ENCODE data around the gene COL20A1. TPM values are rescaled to one million over a fixed set of nuclear protein-coding genes. Genes with fewer than 3 reads are reported as not detected.

Gene COL20A1
- total and polyA plus RNA-seq, 2 donors (not counting 1 experiment from before 2014, with no cell fraction given) = not detected

DNA sequence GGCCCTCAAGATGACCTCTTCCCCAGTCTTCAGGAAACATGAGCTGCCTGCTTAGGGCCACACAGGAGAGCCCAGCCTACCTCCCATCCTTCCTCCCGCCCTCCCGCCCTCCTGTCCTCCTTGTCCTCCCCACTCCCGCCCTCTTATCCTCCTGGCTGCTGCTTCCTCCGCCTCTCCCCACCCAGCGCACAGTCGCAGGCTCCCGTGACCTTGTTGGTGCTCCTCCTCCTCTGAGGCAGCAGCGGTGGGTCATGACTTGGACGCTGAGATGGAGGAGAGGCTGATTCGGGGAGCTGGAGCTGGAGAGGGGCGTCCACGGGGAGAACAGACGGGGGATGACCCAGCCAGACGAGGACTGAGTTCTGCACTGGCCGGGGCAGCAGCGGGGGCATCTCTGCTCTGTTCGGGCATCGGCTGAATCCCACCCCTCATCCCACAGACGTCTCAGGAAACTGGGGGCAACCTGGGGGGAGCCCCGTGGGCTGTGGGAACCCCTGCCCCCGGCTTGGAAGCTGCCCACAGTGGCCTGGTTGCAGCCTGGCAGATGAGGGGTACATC lies 35.8 kb downstream of the COL20A1 start:
- peaks cover 3% of the 10 kb centered on the region for H3K27me3 ChIP-seq (ENCODE audit: control insufficient read depth, insufficient read depth, low read length)
- H4K20me1 ChIP-seq (ENCODE audit: control insufficient read depth, extremely low read depth, insufficient read depth, low read length) = no peaks in the 10 kb centered on the region
- TF ChIP-seq EZH2 (IDR thresholded peaks at IDR 0.05; ENCODE audit: low read length, missing control alignments) = no peak
- TF ChIP-seq, protein P1, sequence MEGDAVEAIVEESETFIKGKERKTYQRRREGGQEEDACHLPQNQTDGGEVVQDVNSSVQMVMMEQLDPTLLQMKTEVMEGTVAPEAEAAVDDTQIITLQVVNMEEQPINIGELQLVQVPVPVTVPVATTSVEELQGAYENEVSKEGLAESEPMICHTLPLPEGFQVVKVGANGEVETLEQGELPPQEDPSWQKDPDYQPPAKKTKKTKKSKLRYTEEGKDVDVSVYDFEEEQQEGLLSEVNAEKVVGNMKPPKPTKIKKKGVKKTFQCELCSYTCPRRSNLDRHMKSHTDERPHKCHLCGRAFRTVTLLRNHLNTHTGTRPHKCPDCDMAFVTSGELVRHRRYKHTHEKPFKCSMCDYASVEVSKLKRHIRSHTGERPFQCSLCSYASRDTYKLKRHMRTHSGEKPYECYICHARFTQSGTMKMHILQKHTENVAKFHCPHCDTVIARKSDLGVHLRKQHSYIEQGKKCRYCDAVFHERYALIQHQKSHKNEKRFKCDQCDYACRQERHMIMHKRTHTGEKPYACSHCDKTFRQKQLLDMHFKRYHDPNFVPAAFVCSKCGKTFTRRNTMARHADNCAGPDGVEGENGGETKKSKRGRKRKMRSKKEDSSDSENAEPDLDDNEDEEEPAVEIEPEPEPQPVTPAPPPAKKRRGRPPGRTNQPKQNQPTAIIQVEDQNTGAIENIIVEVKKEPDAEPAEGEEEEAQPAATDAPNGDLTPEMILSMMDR (conservative IDR thresholded peaks at IDR 0.05 in 1 of 2, IDR thresholded peaks at IDR 0.05 in 1 of 2; ENCODE audit: low read depth in 1 of 2, low read length in 2 of 2) = no peak
- H3K9ac ChIP-seq (ENCODE audit: insufficient read depth, low read length) = no peak overlapping the region
- no peak overlapping the region for H3K4me2 ChIP-seq (ENCODE audit: extremely low read depth, insufficient read depth, low read length)
- no peak overlapping the region for H2AFZ ChIP-seq (ENCODE audit: low read length)
- H3K4me1 ChIP-seq (ENCODE audit: control insufficient read depth, extremely low read depth, insufficient read depth, low read length) = no peaks in the 10 kb centered on the region
- H3K4me3 ChIP-seq (replicated peaks in 1 of 4; ENCODE audit: control extremely low read depth in 1 of 4, insufficient read depth in 1 of 4, low read depth in 3 of 4, low read length in 4 of 4) = no peak overlapping the region
- no peaks in the 10 kb centered on the region for H3K79me2 ChIP-seq (ENCODE audit: control insufficient read depth, insufficient read depth, low read length)
- no peak overlapping the region for H3K27ac ChIP-seq (ENCODE audit: insufficient read depth, low read length)
- H3K9me3 ChIP-seq (ENCODE audit: control insufficient read depth, insufficient read depth, low read depth, low read length) = no peaks in the 10 kb centered on the region
- DNase-seq (ENCODE audit: low read depth in 2 of 2) = no peak
- no peaks in the 10 kb centered on the region for H3K36me3 ChIP-seq (ENCODE audit: control insufficient read depth, insufficient read depth, low read length)

DNA sequence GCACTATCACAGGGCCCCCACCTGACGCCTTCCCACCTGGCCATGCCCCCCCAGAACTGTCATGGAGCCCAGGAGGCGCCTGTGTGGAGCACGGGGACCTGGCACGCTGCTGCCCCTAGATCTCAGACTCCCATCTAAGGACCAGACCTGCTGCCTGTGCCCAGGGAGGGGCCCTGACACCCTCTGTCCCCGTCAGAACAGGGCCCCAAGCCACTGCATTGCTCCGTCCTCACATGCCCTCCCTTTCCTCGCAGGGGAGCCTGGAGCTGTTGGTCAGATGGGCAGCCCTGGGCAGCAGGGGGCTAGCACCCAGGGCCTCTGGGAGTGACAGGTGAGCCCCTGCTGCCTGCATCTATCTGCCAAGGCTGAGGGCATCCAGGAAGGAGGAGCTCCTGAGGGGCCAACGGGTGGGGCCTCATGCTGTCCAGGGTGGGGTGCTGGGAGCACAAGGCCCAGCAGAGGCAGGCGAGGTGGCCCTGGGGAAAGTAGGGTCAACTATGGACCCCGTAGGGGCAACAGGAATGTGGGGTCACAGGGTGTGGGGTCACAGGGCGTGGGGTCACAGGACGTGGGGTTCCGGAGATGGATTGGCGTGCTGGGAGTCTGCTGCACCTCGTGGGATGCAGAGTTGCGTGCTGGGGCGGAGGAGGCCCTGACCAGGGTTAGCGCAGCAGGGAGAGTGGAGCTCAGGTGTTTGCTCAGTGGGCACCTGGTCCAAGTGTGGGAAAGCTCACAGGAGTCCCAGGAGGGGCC lies 36.5 kb downstream of the COL20A1 start:
- no peaks in the 10 kb centered on the region for H3K79me2 ChIP-seq (ENCODE audit: control insufficient read depth, insufficient read depth, low read length)
- no peaks in the 10 kb centered on the region for H4K20me1 ChIP-seq (ENCODE audit: control insufficient read depth, extremely low read depth, insufficient read depth, low read length)
- DNase-seq (ENCODE audit: low read depth in 2 of 2) = no peak
- H3K4me2 ChIP-seq (ENCODE audit: extremely low read depth, insufficient read depth, low read length) = no peak overlapping the region
- H3K27me3 ChIP-seq (ENCODE audit: control insufficient read depth, insufficient read depth, low read length) = no peaks in the 10 kb centered on the region
- H3K36me3 ChIP-seq (ENCODE audit: control insufficient read depth, insufficient read depth, low read length) = no peaks in the 10 kb centered on the region
- no peaks in the 10 kb centered on the region for H3K4me1 ChIP-seq (ENCODE audit: control insufficient read depth, extremely low read depth, insufficient read depth, low read length)
- no peak overlapping the region for H3K4me3 ChIP-seq (replicated peaks in 1 of 4; ENCODE audit: control extremely low read depth in 1 of 4, insufficient read depth in 1 of 4, low read depth in 3 of 4, low read length in 4 of 4)
- no peak overlapping the region for H3K27ac ChIP-seq (ENCODE audit: insufficient read depth, low read length)
- H2AFZ ChIP-seq (ENCODE audit: low read length) = no peak overlapping the region
- TF ChIP-seq, protein P1 (conservative IDR thresholded peaks at IDR 0.05 in 1 of 2, IDR thresholded peaks at IDR 0.05 in 1 of 2; ENCODE audit: low read depth in 1 of 2, low read length in 2 of 2) = no peak
- TF ChIP-seq EZH2 (IDR thresholded peaks at IDR 0.05; ENCODE audit: low read length, missing control alignments) = no peak
- no peaks in the 10 kb centered on the region for H3K9me3 ChIP-seq (ENCODE audit: control insufficient read depth, insufficient read depth, low read depth, low read length)
- H3K9ac ChIP-seq (ENCODE audit: insufficient read depth, low read length) = no peak overlapping the region

DNA sequence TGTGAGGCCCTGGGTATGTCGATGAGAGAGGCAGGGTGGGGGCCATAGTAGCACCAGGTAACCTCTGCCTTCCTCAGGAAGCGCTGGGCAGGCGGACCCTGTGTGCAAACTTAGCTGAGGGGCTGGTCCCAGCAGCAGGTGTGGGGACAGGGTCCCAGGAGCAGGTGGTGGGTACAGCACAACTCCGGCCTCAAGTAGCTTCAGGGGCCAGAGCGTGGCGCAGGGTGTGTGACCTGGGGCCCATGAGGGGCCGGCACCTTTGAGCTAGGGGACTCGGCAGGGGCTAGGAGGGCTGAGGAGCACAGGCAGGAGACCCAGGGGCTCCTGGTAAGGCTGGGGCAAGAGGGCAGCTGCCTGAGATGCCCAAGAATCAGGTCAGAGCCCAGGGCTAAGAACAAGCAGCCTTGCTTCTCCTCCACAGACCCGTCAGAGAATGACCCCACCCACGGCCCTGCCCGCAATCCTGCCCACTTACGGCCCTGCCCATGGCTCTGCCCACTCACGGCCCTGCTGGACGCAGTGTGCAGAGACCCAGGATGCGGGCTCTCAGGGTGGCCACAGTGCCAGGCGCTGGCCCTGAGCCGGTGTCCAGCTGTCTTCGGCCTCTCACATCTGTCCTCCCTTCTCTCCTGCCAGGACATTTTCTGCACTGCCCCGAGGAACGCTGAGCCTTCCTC lies 37.2 kb downstream of the COL20A1 start:
- TF ChIP-seq, protein P1 (conservative IDR thresholded peaks at IDR 0.05 in 1 of 2, IDR thresholded peaks at IDR 0.05 in 1 of 2; ENCODE audit: low read depth in 1 of 2, low read length in 2 of 2) = no peak
- TF ChIP-seq EZH2 (IDR thresholded peaks at IDR 0.05; ENCODE audit: low read length, missing control alignments) = no peak
- no peaks in the 10 kb centered on the region for H3K27me3 ChIP-seq (ENCODE audit: control insufficient read depth, insufficient read depth, low read length)

More for the DNA sequence above, 37.2 kb downstream of the COL20A1 start:
- Histone ChIP-seq H3K36me3 (ENCODE audit: control insufficient read depth, insufficient read depth, low read length) (no peaks in the 10 kb centered on the region), H3K9ac (ENCODE audit: insufficient read depth, low read length) (no peak overlapping the region), H3K27ac (ENCODE audit: insufficient read depth, low read length) (no peak overlapping the region), H3K4me2 (ENCODE audit: extremely low read depth, insufficient read depth, low read length) (no peak overlapping the region), H3K79me2 (ENCODE audit: control insufficient read depth, insufficient read depth, low read length) (no peaks in the 10 kb centered on the region), H3K4me1 (ENCODE audit: control insufficient read depth, extremely low read depth, insufficient read depth, low read length) (no peaks in the 10 kb centered on the region), H3K9me3 (ENCODE audit: control insufficient read depth, insufficient read depth, low read depth, low read length) (no peaks in the 10 kb centered on the region), H2AFZ (ENCODE audit: low read length) (no peak overlapping the region), H3K4me3 (replicated peaks in 1 of 4; ENCODE audit: control extremely low read depth in 1 of 4, insufficient read depth in 1 of 4, low read depth in 3 of 4, low read length in 4 of 4) (no peak overlapping the region), H4K20me1 (ENCODE audit: control insufficient read depth, extremely low read depth, insufficient read depth, low read length) (no peaks in the 10 kb centered on the region)
- DNase-seq (ENCODE audit: low read depth in 2 of 2) = no peak

Data from fibroblast of lung (primary cell).